Heart left ventricle (tissue), 13 donors: ENCODE data around the gene NEU3.

Source experiments
- POLR2A ChIP-seq, 2 donors: fragments of 450-650 bp; IDR thresholded peaks; one replicate each; pipeline ENCODE4 v1.6.1; 2017; ENCODE audit warnings: antibody characterized with exemption in 2 of 2, mild to moderate bottlenecking in 2 of 2, moderate library complexity in 2 of 2
- TF ChIP-seq, protein P1 (sequence below), 12 donors: fragments of 200-600 bp; sonication (generic) in 4 of 12; IDR thresholded peaks; one replicate each; pipeline versions ENCODE4 v1.5.0 to v1.8.0; 2018 to 2022; ENCODE audit warnings: antibody characterized with exemption in 12 of 12, mild to moderate bottlenecking in 5 of 12
- donor health status: ischemic (EF 13 %, LVEDD 7.1; RV severe dilation, severe dysfunction).
- donor health status: DM: no; HTN: yes; CAD: no.
- donor health status: DM: no; HTN: no; CAD: no.
- donor health status: ischemic (EF 25% LVEDD 6.9; RV normal size, moderate dysfunction).
- donor health status: ischemic (EF 25% LVEDD 5.7; RV mildly dilated, moderate dysfunction).
- donor health status: ischemic (EF 35%, LVEDD 5.7; RV mildly dilated, moderate dysfunction).
- donor health status: nonischemic (EF 11% LVEDD 7.7; RV severe dilation, severe dysfunction).
- donor health status: DM: yes; HTN: yes; CAD: no.
- donor health status: PGD.
- donor health status: ischemic (EF 29% LVEDD 5.4; RV normal size, mild dysfunction).
- donor health status: nonischemic (EF 23%, LVEDD 6.1; RV moderate dilation, normal function).

DNA sequence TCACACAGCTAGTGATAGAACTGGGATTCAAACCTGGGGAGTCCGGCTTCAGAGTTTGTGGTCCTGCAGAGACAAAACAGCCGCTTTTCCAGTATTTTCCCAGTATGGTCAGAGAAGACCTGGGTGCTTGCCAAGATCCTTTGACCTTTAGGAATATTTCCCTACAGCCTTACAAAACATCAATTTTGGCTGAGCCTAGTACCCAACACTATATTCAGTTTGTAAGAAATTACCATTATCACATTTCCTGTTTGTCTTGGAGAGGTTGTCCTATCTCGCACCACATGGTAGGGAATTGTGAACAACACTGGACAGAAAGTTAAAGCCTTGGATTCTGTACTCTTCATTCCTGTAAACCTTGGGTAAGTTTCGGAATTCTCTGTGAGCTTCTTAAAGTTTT, 10.7 kb upstream of the NEU3 start:
- TF ChIP-seq, protein P1, sequence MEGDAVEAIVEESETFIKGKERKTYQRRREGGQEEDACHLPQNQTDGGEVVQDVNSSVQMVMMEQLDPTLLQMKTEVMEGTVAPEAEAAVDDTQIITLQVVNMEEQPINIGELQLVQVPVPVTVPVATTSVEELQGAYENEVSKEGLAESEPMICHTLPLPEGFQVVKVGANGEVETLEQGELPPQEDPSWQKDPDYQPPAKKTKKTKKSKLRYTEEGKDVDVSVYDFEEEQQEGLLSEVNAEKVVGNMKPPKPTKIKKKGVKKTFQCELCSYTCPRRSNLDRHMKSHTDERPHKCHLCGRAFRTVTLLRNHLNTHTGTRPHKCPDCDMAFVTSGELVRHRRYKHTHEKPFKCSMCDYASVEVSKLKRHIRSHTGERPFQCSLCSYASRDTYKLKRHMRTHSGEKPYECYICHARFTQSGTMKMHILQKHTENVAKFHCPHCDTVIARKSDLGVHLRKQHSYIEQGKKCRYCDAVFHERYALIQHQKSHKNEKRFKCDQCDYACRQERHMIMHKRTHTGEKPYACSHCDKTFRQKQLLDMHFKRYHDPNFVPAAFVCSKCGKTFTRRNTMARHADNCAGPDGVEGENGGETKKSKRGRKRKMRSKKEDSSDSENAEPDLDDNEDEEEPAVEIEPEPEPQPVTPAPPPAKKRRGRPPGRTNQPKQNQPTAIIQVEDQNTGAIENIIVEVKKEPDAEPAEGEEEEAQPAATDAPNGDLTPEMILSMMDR (IDR thresholded peaks at IDR 0.05): no peak
- TF ChIP-seq POLR2A (IDR thresholded peaks at IDR 0.05): no peak
